Measurements from ENCODE around the gene TMCO5A. TPM values are rescaled to one million over a fixed set of nuclear protein-coding genes. Genes with fewer than 3 reads are reported as not detected.

The TMCO5A gene
- polyA plus RNA-seq (not detected in 3 replicates), polyA minus RNA-seq (not detected in 3 replicates)
- polyA plus RNA-seq (2011; ENCODE audit: low read depth) = not detected
- polyA plus RNA-seq (2011; cell fraction: cytosol; rRNA removed) = not detected in 2 replicates
- polyA plus RNA-seq (2011; cell fraction: nucleus; rRNA removed) = not detected in 2 replicates
- not detected in 2 replicates for polyA plus RNA-seq (2012; ENCODE audit: low replicate concordance)
- polyA minus RNA-seq (2011; cell fraction: cytosol; rRNA and poly(A)+ RNA removed) = not detected
- not detected in 2 replicates for polyA minus RNA-seq (2011; cell fraction: nucleus; rRNA and poly(A)+ RNA removed)

GRCh38 chr15:37934340-37934739, at the start of gene TMCO5A:
TSS of gene TMCO5A (plus strand) at chr15:37934640. CDS start at chr15:37936324, 1,684 bp downstream.
- H3K79me2 ChIP-seq (ENCODE audit: control insufficient read depth, insufficient read depth, low read length) = no peaks in the 10 kb centered on the region
- no peaks in the 10 kb centered on the region for H3K9me1 ChIP-seq (ENCODE audit: control insufficient read depth, extremely low read depth, insufficient read depth, low read length)
- DNase-seq (ENCODE audit: low read depth, low spot score) (no peak), FAIRE-seq (no peak)
- dilution Hi-C loops (cut with MboI; ENCODE audit: extremely low pct_ligation_motif_present, low sequenced_read_pairs) = no loop called here
- H4K20me1 ChIP-seq (ENCODE audit: control insufficient read depth, extremely low read depth, insufficient read depth, low read length) = no peaks in the 10 kb centered on the region
- H3K4me1 ChIP-seq (ENCODE audit: control insufficient read depth, extremely low read depth, insufficient read depth, low read length) = no peaks in the 10 kb centered on the region
- H3K36me3 ChIP-seq (ENCODE audit: control insufficient read depth in 2 of 2, extremely low read depth in 1 of 2, insufficient read depth in 2 of 2, low read length in 2 of 2) = no peaks in the 10 kb centered on the region
- no peak within 1 kb of the TSS for H3K27ac ChIP-seq (ENCODE audit: control insufficient read depth, insufficient read depth, low read length)
- H3K27me3 ChIP-seq (ENCODE audit: control insufficient read depth, extremely low read depth, insufficient read depth, low read length) = peaks cover 7% of the 10 kb centered on the region
- H3K9me3 ChIP-seq (ENCODE audit: control insufficient read depth, low read depth, low read length) = no peaks in the 10 kb centered on the region
- H3K9ac ChIP-seq (ENCODE audit: control insufficient read depth, extremely low read depth, insufficient read depth, low read length) = no peak within 1 kb of the TSS
- no peak within 1 kb of the TSS for H3K4me3 ChIP-seq (ENCODE audit: control insufficient read depth in 2 of 3, extremely low read depth in 1 of 3, insufficient read depth in 2 of 3, low read depth in 1 of 3, low read length in 3 of 3)
- no peak within 1 kb of the TSS for H3K4me2 ChIP-seq (ENCODE audit: control insufficient read depth, extremely low read depth, insufficient read depth, low read depth, low read length)
- TF ChIP-seq EZH2 (IDR thresholded peaks at IDR 0.05; ENCODE audit: low read length) = no peak
- no peak for TF ChIP-seq CTCF (optimal IDR thresholded peaks at IDR 0.05 in 1 of 3, IDR thresholded peaks at IDR 0.05 in 1 of 3, conservative IDR thresholded peaks at IDR 0.05 in 1 of 3; ENCODE audit: extremely low read depth in 1 of 3, insufficient read depth in 2 of 3, low read length in 3 of 3)
- no peak within 1 kb of the TSS for H2AFZ ChIP-seq (ENCODE audit: control insufficient read depth, low read length)

GRCh38 chr15:37885651-37886050, 48.8 kb upstream of the TMCO5A start:
- Histone ChIP-seq H4K20me1 (ENCODE audit: control insufficient read depth, extremely low read depth, insufficient read depth, low read length) (no peaks in the 10 kb centered on the region), H3K9me1 (ENCODE audit: control insufficient read depth, extremely low read depth, insufficient read depth, low read length) (no peaks in the 10 kb centered on the region), H3K4me1 (ENCODE audit: control insufficient read depth, extremely low read depth, insufficient read depth, low read length) (no peaks in the 10 kb centered on the region), H2AFZ (ENCODE audit: control insufficient read depth, low read length) (no peak overlapping the region), H3K4me2 (ENCODE audit: control insufficient read depth, extremely low read depth, insufficient read depth, low read depth, low read length) (no peak overlapping the region), H3K9ac (ENCODE audit: control insufficient read depth, extremely low read depth, insufficient read depth, low read length) (no peak overlapping the region), H3K9me3 (ENCODE audit: control insufficient read depth, low read depth, low read length) (no peaks in the 10 kb centered on the region), H3K27me3 (ENCODE audit: control insufficient read depth, extremely low read depth, insufficient read depth, low read length) (no peaks in the 10 kb centered on the region), H3K4me3 (ENCODE audit: control insufficient read depth in 2 of 3, extremely low read depth in 1 of 3, insufficient read depth in 2 of 3, low read depth in 1 of 3, low read length in 3 of 3) (no peak overlapping the region), H3K79me2 (ENCODE audit: control insufficient read depth, insufficient read depth, low read length) (no peaks in the 10 kb centered on the region), H3K27ac (ENCODE audit: control insufficient read depth, insufficient read depth, low read length) (no peak overlapping the region), H3K36me3 (ENCODE audit: control insufficient read depth in 2 of 2, extremely low read depth in 1 of 2, insufficient read depth in 2 of 2, low read length in 2 of 2) (no peaks in the 10 kb centered on the region)
- dilution Hi-C loops (cut with MboI; ENCODE audit: extremely low pct_ligation_motif_present, low sequenced_read_pairs) = no loop called here
- FAIRE-seq (no peak), DNase-seq (ENCODE audit: low read depth, low spot score) (no peak)
- no peak for TF ChIP-seq CTCF (optimal IDR thresholded peaks at IDR 0.05 in 1 of 3, IDR thresholded peaks at IDR 0.05 in 1 of 3, conservative IDR thresholded peaks at IDR 0.05 in 1 of 3; ENCODE audit: extremely low read depth in 1 of 3, insufficient read depth in 2 of 3, low read length in 3 of 3)
- no peak for TF ChIP-seq EZH2 (IDR thresholded peaks at IDR 0.05; ENCODE audit: low read length)
